Astrocyte of the cerebellum (primary cell): Measurements from ENCODE around the gene CCDC137.

ENCODE experiments used
- DNase-seq: peaks from one replicate; pipeline ENCODE4 v3.0.0-alpha.2; 2011; ENCODE audit warnings: low read depth
- H3K4me3 ChIP-seq: 2 replicates; pipeline ENCODE4 v1.5.1; 2011; ENCODE audit warnings: mild to moderate bottlenecking, low read depth, low read length, moderate library complexity
- in situ Hi-C: cut with HindIII; loops from 2 replicates; pipeline ENCODE4 v1.10.0; 2017; ENCODE audit warnings: low sequenced_read_pairs
- TF ChIP-seq, protein P1 (sequence below): IDR thresholded peaks from 2 replicates; pipeline ENCODE4 v1.5.1; 2012; ENCODE audit warnings: low read length, low read depth, moderate library complexity, mild to moderate bottlenecking; ENCODE audit errors: missing control alignments

The CCDC137 gene

GRCh38 chr17:81710514-81711308, 44.2 kb downstream of the CCDC137 start:
- in situ Hi-C loops = no loop called here
- no peak for DNase-seq
- TF ChIP-seq, protein P1, sequence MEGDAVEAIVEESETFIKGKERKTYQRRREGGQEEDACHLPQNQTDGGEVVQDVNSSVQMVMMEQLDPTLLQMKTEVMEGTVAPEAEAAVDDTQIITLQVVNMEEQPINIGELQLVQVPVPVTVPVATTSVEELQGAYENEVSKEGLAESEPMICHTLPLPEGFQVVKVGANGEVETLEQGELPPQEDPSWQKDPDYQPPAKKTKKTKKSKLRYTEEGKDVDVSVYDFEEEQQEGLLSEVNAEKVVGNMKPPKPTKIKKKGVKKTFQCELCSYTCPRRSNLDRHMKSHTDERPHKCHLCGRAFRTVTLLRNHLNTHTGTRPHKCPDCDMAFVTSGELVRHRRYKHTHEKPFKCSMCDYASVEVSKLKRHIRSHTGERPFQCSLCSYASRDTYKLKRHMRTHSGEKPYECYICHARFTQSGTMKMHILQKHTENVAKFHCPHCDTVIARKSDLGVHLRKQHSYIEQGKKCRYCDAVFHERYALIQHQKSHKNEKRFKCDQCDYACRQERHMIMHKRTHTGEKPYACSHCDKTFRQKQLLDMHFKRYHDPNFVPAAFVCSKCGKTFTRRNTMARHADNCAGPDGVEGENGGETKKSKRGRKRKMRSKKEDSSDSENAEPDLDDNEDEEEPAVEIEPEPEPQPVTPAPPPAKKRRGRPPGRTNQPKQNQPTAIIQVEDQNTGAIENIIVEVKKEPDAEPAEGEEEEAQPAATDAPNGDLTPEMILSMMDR = no peak
- H3K4me3 ChIP-seq = no peak overlapping the region

GRCh38 chr17:81711814-81712467, 45.4 kb downstream of the CCDC137 start, which contains the start of gene SLC25A10:
Gene SLC25A10 (plus strand): TSS chr17:81712284. CDS start chr17:81712427, 143 bp downstream.
- no peak for DNase-seq
- peak within 1 kb of the TSS; percentile 55 for H3K4me3 ChIP-seq
- in situ Hi-C loops = no loop called here
- TF ChIP-seq, protein P1 = no peak

GRCh38 chr17:81712468-81713003, 46.0 kb downstream of the CCDC137 start:
- peak overlapping the region; percentile 55 for H3K4me3 ChIP-seq
- TF ChIP-seq, protein P1 = no peak
- DNase-seq = no peak
- in situ Hi-C loops = no loop called here

DNA sequence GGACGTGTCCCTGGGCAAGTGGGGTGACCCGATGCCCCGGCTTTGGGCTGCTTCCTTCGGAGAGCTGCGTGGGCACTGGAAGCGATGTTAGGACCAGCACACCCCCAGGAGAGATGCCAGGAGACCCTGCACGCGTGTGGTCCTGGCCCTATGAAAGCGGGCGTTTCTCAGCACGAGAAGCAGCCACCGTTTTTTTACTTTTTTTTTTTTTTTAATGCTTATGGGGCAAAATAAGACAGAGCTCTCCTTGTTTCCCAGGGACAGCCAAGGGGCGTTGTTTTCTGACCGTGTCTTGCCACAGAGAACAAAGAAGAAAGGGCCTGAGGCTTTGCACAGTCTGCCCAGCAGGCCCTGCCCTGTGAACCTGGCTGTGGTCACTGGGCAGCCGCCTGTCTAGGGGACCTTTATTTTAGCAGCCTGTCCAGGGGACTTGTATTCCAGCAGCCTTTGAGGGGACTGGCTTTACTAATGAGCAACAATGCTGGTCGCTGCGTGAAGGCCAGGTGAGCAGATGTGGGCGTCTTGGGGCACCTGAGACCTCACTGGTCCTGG, 46.5 kb downstream of the CCDC137 start:
- peak overlapping the region; percentile 55 for H3K4me3 ChIP-seq
- TF ChIP-seq, protein P1 = no peak
- DNase-seq = no peak
- in situ Hi-C loops = no loop called here

GRCh38 chr17:81713556-81714411, 47.2 kb downstream of the CCDC137 start:
- peak overlapping the region; percentile 55 for H3K4me3 ChIP-seq
- TF ChIP-seq, protein P1 = no peak
- DNase-seq = no peak
- in situ Hi-C loops = no loop called here
